ENCODE measurements around the gene ZNF334.
A peak's percentile ranks its signal among the peaks of the same experiment; 100 is the strongest.

ZNF334 gene

DNA sequence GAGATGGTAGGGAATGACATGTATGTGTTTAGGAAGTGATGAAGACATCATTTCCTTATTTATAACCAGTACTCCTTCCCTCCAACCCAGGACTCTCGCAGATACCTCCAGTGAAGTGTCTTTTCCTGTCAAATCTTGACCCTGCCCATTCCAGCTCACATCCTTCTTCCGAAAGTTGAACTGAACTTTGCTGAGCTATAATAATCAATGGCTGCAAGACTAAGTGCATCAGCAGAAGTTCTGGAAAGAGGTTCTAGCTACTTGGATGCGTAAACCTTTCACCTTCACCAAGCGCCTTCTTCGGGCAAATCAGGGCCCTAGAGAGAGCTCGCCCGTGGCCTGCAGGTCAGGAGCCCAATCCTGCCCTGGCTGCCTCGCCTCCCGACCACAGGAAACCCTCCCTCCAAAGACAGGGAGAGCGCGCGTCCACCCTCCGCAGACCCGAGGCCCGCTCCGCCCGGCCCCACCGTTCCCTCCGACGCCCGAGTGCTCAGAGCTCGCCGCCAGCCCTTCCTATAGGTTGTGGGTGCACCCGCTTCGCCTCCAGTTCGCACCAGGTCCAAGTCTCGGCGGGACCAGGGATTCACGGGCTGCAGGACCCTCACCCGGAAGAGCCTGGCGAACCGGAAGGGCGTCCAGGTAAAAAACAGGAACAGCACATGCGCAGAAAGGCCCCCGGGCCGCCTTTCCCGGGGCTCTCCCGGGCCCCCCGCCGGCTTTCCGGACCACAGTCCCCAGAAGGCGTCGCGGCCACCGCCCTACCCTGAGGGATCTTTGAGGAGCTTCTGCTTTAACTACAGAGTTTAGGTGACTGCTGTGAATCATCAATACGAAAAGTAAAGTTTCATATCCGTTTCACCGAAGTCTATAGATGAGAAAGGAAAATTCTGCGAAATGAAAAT, at the start of gene ZNF334:
TSS of gene ZNF334 (minus strand) at position 617 of the 902 bp plus-strand sequence. CDS start 1,457 bp downstream, outside the sequence.
- peak; percentile 91 for DNase-seq (ENCODE audit: low read depth, low spot score)

DNA sequence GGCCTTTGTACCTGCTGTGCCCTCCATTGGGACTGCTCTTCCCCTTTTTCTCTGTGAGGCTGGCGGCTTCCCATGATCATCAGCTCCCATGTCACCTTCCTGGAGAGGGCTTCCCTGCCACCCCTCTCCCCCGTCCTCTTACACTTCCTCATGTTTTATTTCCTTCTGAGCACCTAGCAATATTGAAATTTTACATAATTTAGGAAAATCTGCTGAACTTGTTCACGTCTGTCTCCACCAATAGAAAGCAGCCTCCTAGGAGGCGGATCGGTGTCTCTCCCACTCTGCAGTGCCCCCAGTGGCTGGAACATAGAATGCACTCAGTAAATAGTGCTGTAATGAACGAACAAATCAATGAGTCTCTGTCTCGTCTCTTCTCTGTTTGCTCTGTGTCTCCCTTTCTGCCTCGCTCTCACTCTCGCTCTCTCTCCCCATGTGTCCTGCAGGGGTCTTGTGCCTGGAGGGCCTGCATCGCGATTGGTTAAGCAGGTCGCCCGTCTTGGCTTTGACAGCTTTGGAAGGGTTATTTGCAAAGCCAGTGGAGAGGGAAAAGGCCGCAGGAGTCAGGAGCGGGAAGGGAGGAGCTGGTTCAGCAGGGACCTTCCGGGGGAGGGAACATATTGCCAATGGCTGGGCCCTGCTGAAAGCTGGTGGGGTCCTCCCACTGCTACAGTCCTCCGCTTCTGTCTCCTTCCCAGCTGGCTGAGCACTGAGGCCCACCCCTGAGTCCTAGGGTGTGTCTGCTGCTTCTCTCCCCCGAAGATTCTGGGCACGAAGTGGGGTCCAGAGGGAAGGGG, 49.2 kb upstream of the ZNF334 start:
- DNase-seq (ENCODE audit: low read depth, low spot score), result peak; percentile 91

DNA sequence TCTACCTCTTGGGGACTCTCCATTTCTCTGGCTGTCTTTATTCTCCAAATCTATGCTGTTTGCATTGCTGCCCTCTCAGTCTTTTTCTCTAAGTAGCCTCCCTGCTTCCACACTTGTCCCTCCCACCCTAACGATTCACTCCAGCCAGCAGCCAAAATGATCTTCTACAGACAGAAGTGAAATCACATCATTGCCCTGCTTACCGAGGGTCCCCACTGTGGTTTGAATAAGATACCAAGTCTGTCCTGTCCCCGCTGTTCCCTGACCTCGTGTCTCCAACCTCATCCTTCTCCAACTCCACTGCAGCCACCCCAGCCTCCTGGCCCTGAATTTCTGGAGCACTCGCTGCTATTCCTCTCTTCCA, 48.6 kb upstream of the ZNF334 start:
- no peak for DNase-seq (ENCODE audit: low read depth, low spot score)

DNA sequence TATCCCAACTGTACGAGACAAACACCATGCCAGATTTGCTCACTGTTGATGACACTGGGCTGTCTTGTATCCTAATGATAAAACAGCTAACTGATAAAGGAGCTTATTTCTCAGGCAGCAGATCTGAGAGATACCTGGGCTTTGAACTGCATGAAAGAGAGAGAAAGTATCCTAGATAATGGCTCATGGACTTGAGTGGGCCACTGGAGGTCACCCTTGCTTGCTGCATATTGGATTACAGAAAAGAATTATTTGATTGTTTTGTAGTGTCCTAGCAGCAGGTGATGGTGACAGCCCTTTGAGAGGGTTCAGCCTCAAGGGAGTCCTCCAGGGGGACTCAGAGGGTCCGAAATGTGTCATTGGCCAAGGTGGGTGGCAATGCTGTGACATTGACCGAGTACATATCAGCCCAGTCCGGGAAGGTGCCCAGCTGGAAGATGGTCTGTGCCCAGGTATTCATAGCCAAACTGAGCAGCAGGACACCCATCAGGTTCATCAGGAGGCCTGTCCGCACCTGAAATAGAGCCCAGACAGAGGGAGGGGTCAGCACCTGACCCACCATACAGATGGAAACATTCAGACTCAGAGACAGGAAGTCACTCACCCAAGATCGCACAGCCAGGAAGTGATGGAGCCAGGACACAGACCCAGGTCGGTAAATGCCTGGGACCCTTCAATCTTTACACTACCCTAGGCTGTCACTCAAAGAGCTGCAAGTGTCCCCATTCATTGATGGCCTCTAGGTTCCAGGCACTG, 46.5 kb upstream of the ZNF334 start:
- DNase-seq (ENCODE audit: low read depth, low spot score), result no peak

DNA sequence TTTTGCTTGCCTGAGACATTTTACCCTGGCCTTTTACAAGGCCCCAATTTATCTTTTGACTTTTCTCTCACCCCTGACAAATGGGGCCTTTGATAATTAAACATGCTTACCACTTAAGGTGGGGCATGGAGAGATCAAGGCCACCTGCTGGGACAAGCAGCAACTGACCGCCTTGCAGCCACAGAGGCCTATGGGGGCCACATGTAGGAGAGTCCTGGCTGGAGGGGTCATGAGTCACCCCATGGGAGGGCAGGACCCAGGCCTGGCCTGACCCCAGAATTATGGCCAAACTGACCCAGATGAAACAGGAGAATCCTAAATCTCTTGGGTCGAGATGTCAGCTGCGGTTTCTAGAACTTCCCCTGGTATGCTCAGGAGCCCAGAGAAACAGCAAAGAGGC, 45.6 kb upstream of the ZNF334 start:
- no peak for DNase-seq (ENCODE audit: low read depth, low spot score)

DNA sequence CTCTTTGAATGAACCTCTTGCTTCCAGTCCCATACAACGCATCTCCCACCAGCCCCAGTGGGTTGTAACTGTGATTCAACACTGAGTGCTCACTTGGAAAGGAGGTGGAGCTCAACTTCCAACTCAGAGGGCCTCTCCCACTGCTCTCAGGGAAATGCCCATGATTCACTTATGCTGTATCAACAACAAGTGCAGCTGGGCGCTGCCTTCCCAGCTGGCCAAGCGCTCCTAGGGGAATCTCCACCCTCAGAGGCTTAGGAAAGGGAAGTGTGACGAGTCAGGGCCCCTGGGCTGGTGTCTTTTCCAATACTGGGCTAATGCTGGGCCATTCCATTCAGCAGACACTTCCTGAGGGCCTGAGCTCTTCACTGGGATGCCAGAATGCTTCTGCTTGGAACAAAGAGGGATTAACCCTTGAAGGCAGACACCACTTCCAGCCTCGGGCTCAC, 45.2 kb upstream of the ZNF334 start:
- peak; percentile 40 for DNase-seq (ENCODE audit: low read depth, low spot score)

DNA sequence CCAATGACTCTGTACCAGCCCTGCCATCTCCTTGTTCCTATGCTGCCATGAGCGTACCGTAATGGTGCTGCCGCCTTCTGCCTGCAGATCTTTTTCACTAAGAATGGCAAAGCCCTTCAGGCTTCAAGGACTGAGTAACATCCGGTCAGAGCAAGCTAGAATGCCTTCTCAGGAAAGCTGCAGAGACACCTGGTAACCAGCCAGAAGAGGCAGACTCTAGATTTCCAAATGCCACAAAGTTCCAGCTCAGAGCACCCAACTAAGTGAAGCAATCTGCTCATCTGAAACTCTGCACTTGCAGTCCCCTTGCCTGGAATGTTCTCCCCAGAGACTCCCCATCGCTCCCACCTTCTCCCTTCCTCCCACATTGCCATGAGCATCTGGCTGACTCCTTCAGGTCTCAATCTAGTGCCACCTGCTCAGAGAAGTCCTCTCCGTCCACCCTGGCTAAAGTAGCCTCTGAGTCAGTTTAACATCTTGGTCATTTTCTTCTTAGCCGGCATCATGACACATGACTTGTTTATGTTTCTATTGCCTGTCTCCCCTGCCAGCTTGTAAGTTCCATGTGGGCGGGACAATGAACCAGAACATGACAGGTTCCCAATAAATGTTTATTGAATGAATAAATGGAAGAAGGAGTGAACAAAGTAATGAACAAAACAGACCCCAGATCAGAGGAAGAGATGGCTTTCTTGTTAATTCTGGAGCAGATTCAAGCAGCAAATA, 44.0 kb upstream of the ZNF334 start:
- DNase-seq (ENCODE audit: low read depth, low spot score), result no peak

DNA sequence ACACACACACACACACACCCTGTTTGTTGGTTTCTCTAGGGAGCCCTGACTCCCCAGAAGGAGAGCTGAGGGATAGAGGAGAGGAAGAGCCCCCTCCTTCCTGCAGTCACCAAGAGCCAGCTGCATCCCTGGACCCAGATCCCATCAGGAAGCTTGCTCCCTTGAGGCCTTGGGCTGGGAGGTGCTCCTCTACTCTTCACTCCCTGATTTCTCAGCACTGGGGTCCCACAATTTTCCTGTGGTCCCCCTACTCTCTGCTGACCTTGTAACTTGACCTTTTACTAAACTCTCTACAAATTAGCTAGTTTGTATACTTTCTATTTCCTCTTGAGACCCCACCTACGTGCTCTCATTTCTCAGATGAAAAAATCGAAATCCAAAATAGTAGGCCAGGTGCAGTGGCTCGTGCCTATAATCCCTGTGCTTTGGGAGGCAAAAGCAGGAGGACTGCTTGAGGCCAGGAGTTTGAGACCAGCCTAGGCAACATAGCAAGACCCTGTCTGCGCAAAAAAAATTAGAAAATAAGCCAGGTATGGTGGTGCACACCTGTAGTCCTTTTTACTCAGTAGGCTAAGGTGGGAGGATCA, 42.1 kb upstream of the ZNF334 start:
- DNase-seq (ENCODE audit: low read depth, low spot score), result no peak

DNA sequence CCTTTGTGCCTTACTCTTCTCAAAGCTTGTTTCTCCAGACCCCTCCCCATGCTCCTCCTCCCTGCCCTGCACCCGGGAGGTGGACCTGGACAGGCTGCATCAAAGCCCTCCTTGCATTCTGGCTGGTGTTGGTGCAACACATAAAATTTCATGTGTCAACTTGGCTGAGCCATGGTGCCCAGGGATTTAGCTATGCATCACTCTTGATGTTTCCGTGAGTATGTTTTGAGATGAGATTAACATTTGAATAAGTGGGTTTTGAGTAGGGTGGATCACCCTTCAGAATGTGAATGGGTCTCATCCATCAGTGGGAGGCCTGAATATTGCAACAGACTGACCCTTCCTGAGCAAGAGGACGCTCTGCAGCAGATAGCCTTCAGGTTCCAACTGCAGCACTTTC, 41.5 kb upstream of the ZNF334 start:
- DNase-seq (ENCODE audit: low read depth, low spot score), result no peak

DNA sequence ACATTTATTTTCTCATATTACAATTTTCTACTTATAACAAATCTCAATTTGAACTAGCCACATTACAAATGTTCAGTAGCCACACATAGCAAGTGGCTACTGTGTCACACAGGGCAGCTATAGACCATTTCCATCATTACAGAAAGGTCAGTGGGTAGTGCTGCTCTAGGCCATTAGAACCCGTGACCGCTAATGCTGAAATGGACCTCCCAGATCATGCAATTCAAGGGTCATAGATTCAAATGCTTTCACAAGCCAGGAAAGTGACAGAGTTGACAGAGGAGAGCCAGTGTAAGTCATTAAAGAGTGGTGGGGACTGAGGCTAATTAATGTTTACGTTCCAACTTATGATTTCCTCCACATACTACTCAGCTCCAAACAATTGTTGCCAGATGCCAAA, 40.6 kb upstream of the ZNF334 start:
- DNase-seq (ENCODE audit: low read depth, low spot score), result no peak

DNA sequence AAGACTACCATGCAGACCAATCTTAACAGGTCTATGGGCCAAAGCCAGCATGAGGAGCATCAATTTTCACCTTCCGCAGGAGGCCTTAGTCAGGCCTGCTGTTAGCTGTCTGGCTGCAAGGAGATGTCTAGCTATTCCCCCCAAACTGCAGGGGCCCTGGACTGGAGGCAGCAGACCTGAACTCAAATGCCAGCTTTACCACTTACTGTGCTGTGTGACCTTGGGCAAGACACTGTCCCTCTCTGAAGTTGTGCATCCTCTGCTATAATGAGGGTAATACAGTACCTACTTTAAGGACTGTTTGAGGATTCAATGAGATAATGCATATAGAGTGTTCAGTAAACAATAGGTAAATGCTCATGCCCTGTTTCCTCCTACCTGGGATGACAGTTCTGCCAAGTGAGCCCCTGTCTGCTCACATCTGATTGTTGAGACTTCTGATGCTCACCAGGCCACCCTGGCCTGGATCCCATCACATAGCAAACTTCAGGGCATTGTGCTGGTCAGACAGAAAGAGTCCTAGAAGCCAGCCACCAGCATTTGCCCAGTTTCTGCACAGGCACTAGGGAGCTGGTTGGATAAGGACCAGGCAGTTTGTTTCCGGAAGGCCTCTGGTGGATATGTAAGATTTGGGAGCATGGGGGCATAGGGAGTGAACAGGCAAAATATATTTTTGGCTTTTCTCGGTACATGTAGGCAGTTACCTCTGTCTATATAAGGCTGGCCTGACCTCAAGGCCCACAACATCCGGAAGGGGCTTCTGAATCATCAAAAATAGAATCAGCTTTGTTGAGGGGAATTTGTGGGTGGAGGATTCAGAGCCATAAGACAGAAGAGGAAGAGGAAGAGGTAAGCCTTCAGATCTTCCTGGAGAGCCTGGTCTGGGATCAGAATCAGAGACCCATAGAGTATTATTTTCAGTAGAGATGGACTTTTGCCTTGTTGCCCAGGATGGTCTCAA, 39.4 kb upstream of the ZNF334 start:
- no peak for DNase-seq (ENCODE audit: low read depth, low spot score)

DNA sequence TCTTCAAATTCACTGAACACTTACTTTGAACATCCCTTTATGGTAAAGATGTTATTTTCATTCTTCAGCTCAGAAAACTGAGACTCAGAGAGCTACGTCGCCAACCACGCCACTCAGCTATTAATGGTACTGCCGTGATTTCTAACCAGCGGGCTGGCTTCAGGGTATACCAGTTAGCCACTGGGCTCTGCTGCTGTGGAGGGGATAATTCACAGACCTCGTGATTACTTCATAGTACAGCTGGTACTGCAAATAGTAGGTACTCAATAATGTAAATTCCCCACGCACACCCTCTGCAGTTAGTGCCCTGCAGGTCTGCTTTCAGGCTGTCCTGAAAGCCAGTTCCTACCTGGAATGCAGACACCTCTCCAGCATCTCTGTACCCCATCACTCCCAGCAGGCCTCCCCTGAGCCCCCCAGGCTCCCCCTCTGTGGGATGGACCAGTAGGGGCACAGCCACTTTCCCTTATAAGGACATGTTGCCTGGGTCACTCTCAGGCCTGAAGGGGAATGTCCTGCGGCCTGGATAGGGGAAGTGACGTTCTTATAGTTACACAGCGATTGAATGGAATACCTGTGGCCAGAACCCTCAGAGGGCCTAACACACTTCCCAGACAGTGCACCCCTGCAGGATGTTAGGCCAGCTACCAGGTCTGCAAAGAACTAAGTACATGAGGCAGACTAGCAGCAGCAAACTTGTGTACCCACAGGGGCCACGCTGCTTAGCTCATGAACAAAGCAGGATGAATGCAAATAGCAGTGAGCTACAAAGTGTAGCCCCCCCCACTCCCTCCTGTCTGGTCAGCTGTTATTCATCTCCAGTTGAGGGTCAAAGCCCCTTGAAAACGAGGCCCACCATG, 38.4 kb upstream of the ZNF334 start:
- DNase-seq (ENCODE audit: low read depth, low spot score), result peak; percentile 47

DNA sequence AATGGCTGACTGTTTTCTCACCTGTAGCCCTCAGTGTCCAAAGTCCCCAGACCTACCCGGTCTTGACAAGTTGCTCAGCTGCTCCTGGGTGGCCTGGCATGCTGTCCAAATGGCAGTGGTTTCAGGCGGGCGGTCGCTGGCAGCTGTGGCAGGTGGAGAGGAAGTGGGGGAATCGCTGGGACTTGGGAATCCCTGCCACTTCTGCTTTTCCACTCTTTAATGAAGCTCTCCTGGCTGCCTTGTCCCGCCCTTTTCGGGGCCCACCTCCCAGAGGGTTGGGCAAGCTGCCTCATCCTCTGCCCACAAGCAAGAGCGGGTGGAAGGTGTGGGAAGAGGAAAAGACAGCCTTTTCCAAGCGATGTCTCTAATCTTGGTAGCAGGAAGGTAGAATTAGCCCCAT, 37.1 kb upstream of the ZNF334 start, which contains the start of gene OCSTAMP:
TSS of gene OCSTAMP (minus strand) at position 194 of the 400 bp plus-strand sequence. CDS start at position 100, 94 bp downstream.
- DNase-seq (ENCODE audit: low read depth, low spot score), result no peak

DNA sequence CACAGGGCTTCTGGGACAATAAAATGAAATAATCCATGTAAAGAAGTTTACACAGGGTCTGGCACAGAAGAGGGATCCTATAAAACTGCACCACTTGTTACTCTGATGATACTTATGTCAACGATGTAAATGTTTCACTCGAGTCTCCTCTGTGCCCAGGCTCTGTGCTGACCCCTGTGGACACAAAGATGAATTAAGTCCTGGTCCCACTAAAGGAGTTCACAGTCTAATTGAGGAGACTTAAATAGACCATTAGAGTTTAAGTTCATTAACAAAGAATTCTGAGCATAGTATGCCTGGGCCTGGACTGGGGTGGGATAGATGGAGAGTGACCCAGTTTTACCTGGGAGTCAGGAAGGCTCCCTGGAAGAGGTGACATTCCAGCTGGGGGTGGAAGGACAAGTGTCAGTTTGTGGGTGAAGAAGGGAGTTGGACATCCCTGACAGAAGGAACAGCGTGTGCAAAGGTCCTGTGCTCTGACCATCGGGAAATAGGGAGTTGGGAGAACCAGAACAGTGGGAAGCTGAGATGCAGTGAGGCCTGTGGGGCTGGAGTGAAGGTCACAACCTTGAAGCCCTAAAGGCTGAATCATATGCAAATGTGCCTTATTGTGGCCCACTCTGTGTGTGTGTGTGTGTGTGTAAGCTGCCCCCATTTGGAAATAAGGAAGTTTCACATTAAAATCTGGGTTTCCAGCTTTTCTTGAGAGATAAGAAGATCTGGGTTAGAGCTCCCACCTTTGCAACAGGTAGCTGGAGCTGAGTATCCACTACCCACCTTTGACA, 36.0 kb upstream of the ZNF334 start:
- no peak for DNase-seq (ENCODE audit: low read depth, low spot score)

DNA sequence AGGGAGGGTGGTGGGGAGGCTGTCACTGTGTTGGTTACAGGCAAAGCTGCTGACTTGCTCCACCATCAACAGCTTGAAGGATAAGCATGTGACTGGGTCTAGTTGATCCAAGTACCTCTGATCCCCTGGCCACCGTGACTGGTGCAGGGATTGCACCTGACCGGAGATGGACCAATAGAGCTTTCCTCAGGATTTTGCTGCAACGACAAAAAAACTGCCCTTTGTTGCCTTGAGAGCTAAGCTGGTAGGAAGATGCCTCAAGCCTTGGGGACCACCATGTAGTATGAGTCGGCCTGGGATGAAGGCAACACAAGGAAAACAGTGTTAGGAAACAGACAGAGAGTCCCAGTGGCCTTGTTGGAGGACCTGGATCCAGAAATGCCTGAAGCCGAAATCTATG, 35.3 kb upstream of the ZNF334 start:
- DNase-seq (ENCODE audit: low read depth, low spot score), result no peak

DNA sequence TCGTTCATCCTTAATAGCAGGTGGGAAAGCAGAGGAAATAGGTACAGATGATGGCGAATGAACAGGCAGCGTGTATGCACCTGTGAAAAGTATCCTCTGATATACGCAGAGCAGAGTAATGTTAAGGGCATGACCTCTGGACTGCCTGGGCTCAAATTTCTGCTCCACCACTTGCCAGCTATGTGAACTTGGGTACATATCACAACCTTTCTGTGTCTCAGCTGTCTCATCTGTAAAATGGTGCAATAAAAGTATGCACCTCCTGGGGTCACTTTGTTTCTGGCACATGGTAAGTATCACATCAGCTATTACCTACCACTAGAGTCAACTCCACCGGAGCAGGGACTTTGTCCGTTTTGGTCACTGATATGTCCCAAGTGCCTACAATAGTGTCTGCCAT, 34.6 kb upstream of the ZNF334 start:
- no peak for DNase-seq (ENCODE audit: low read depth, low spot score)

DNA sequence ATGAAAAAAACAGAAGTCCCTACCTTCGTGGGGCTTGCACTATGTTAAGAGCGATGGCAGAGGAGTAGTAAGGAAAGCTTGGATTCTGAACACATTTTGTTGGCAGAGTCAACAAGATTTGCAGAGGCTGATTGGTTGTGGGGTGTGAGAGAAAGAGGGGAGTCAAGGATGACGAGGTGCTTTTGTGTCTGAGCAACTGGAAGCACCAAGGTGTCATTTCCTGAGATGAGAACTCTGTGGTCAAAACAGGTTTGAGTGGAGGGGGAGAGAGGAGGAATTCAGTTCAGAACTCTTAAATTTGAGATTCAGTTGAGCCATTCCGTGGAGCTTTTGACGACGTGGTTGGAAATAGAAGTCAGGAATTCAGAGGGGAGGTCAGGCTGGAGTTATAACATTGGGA, 33.6 kb upstream of the ZNF334 start:
- DNase-seq (ENCODE audit: low read depth, low spot score), result no peak

DNA sequence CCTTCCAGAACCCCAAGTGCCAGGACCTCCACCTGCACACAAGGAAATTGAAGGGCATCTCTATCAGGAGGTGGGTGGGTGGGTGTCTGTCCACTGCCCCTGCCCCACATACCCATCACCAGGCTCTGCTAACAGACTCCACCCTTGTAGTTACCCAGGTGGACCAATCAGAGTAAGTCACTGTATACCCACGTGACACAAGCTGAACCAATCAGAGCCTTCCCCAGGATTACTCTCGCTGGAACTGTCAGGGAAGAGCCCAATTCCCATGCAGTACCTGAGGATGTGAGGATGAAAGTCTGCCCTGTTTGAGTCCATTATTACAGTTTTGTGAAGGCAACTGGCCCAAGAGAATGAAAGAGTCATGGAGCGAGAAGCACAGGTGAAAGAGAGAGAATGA, 32.9 kb upstream of the ZNF334 start:
- no peak for DNase-seq (ENCODE audit: low read depth, low spot score)

All from ELF-1 (cell line).